BLaER1 treated with 17β-estradiol and CSF1 and Interleukin-3, amounts not matched to agents 10 nM and 100 nM (cell line): ENCODE results near the gene PMM1.

ENCODE experiments used
- H3K27ac ChIP-seq, 11 experiments: shearing (Covaris generic); formaldehyde crosslinking; 2 replicates each; pipeline ENCODE4 v1.8.1; 2022
- H3K27me3 ChIP-seq, 11 experiments: shearing (Covaris generic); formaldehyde crosslinking; 2 replicates each; pipeline ENCODE4 v1.8.1; 2022
- H3K36me3 ChIP-seq, 11 experiments: shearing (Covaris generic); formaldehyde crosslinking; 2 replicates each; pipeline ENCODE4 v1.8.1; 2022
- H3K4me1 ChIP-seq, 10 experiments: shearing (Covaris generic); formaldehyde crosslinking; 2 replicates each; pipeline ENCODE4 v1.8.1; 2022
- H3K4me2 ChIP-seq, 11 experiments: shearing (Covaris generic); formaldehyde crosslinking; 2 replicates each; pipeline ENCODE4 v1.8.1; 2022
- H3K4me3 ChIP-seq, 10 experiments: shearing (Covaris generic); formaldehyde crosslinking; 2 replicates each; pipeline ENCODE4 v1.8.1; 2022
- H3K9ac ChIP-seq, 11 experiments: shearing (Covaris generic); formaldehyde crosslinking; 2 replicates each; pipeline ENCODE4 v1.8.1; 2022
- H3K9me3 ChIP-seq, 11 experiments: shearing (Covaris generic); formaldehyde crosslinking; replicated peaks in 1 of 11; 2 replicates each; pipeline ENCODE4 v1.8.1; 2022
- H4K20me1 ChIP-seq, 11 experiments: shearing (Covaris generic); formaldehyde crosslinking; 2 replicates each; pipeline ENCODE4 v1.8.1; 2022
- Cebpa-rat ChIP-seq, 11 experiments: shearing (Covaris generic); IDR thresholded peaks; 2 replicates each; pipeline ENCODE4 v1.8.1; 2022

PMM1 gene

GRCh38 chr22:41585898-41586297, 3.7 kb downstream of the PMM1 start:
- H3K4me3 ChIP-seq, result no peak overlapping the region
- H3K36me3 ChIP-seq, result peaks cover 0 to 41% (median 12%) of the 10 kb centered on the region in 11 experiments; a peak in 11 of 22 replicates
- H3K9ac ChIP-seq, result no peak overlapping the region
- H3K9me3 ChIP-seq, result no peaks in the 10 kb centered on the region
- H3K4me1 ChIP-seq, result peaks cover 18 to 28% (median 20%) of the 10 kb centered on the region in 10 experiments
- TF ChIP-seq Cebpa-rat (IDR thresholded peaks at IDR 0.05), result no peak
- H4K20me1 ChIP-seq, result peaks cover 0 to 26% (median 0%) of the 10 kb centered on the region in 11 experiments; a peak in 7 of 22 replicates
- H3K27ac ChIP-seq, result no peak overlapping the region
- H3K4me2 ChIP-seq, result no peak overlapping the region
- no peaks in the 10 kb centered on the region for H3K27me3 ChIP-seq

DNA sequence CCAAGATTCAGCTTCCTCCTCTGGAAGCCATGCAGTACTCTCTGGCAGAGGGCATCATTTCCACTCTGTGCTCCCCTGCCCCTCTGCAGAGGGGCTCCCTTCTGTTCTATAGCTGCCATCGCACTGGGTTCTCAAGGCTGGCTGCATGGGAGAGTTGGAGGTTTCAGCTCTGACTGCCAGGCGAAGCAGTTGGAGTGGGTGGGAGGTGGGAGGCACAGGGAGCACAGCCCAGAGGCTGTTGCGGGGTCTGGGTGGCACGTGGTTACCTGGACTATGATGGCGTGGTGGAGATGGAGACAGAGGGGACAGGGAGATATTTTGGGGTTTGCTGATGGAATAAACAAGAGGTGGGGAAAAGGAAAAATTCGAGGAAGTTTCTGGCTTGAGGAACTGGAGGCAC, 4.8 kb downstream of the PMM1 start:
- H3K9ac ChIP-seq, result no peak overlapping the region
- H3K27me3 ChIP-seq, result no peaks in the 10 kb centered on the region
- no peaks in the 10 kb centered on the region for H3K9me3 ChIP-seq
- peaks cover 0 to 50% (median 15%) of the 10 kb centered on the region in 11 experiments; a peak in 13 of 22 replicates for H3K36me3 ChIP-seq
- no peak for TF ChIP-seq Cebpa-rat (IDR thresholded peaks at IDR 0.05)
- H3K4me2 ChIP-seq, result no peak overlapping the region
- peaks cover 0 to 34% (median 0%) of the 10 kb centered on the region in 11 experiments; a peak in 7 of 22 replicates for H4K20me1 ChIP-seq
- H3K27ac ChIP-seq, result no peak overlapping the region
- H3K4me3 ChIP-seq, result no peak overlapping the region
- H3K4me1 ChIP-seq, result peaks cover 12 to 20% (median 13%) of the 10 kb centered on the region in 10 experiments

GRCh38 chr22:41582694-41583093, 6.9 kb downstream of the PMM1 start:
- no peak overlapping the region for H3K4me2 ChIP-seq
- no peaks in the 10 kb centered on the region for H3K9me3 ChIP-seq
- peaks cover 0 to 72% (median 22%) of the 10 kb centered on the region in 11 experiments; a peak in 14 of 22 replicates for H3K36me3 ChIP-seq
- H4K20me1 ChIP-seq, result peaks cover 0 to 55% (median 0%) of the 10 kb centered on the region in 11 experiments; a peak in 8 of 22 replicates
- H3K27ac ChIP-seq, result no peak overlapping the region
- no peak for TF ChIP-seq Cebpa-rat (IDR thresholded peaks at IDR 0.05)
- H3K9ac ChIP-seq, result 0 out of 22 replicates have a peak overlapping the region, but pooled peaks of 1 of the 11 experiments have one; percentile 16
- no peaks in the 10 kb centered on the region for H3K27me3 ChIP-seq
- H3K4me3 ChIP-seq, result no peak overlapping the region
- peaks cover 0 to 3% (median under 1%) of the 10 kb centered on the region in 10 experiments; a peak in 5 of 20 replicates for H3K4me1 ChIP-seq

DNA sequence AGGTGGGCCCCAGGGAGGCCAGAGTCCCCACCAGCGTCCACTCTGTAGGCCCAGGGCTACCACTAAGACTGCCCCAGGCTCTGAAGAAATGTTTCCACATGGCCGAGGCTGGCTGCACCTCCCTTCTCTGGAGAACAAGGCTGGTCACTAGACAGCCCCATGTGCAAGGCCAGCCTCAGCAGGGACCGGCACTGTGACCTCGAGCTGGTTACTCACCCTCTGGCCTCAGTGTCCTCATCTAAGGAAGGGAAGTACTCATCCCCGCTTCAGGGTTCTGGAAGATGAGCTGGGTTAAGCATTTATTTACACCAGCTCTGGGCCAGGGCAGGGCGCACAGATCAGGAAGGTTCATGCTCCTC, 9.7 kb downstream of the PMM1 start:
- Histone ChIP-seq H3K27me3 (no peaks in the 10 kb centered on the region), H3K36me3 (peaks cover 0 to 87% (median 22%) of the 10 kb centered on the region in 11 experiments; a peak in 14 of 22 replicates), H3K27ac (no peak overlapping the region), H3K9me3 (no peaks in the 10 kb centered on the region), H3K9ac (no peak overlapping the region), H3K4me3 (no peak overlapping the region), H3K4me2 (no peak overlapping the region), H4K20me1 (peaks cover 0 to 78% (median 0%) of the 10 kb centered on the region in 11 experiments; a peak in 10 of 22 replicates), H3K4me1 (peaks cover 0 to 13% (median 7%) of the 10 kb centered on the region in 10 experiments; a peak in 11 of 20 replicates)
- no peak for TF ChIP-seq Cebpa-rat (IDR thresholded peaks at IDR 0.05)

DNA sequence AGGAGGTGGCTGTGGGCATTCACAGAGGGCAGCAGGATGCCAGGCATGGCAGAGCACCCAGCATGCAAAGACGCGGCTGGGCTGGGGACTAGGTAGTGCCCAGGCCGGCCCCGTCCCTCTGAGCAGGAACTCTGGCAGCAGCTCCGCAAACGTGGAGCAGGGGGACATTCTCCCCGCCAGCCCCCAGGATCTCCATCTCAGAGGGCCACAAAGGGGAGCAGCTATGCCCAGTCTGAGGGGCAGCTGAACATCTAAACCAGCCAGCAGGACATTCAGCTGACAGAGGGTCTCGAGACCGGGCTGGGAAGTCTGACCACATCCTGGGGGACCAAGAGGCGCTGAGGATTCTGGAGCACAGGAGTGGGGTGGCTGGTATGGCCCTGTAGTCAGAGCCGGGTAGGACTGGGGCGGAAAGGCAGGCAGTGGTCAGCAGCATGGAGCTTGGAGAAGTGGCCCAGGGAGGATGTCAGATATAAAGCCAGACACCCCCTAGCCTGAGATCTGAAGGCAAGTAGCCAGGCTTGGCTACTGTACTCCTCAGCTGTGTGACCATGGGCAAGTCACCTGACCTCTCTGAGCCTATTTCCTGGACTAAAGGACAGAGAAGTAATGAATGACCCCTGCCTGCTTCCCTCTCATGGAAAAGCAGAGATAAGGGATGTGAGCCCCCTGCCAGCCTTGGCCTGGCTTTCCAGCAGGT, 10.2 kb downstream of the PMM1 start:
- no peaks in the 10 kb centered on the region for H3K9me3 ChIP-seq
- H3K27me3 ChIP-seq, result no peaks in the 10 kb centered on the region
- no peak overlapping the region for H3K4me3 ChIP-seq
- H3K36me3 ChIP-seq, result peaks cover 0 to 81% (median 22%) of the 10 kb centered on the region in 11 experiments; a peak in 14 of 22 replicates
- peaks cover 0 to 17% (median 7%) of the 10 kb centered on the region in 10 experiments; a peak in 11 of 20 replicates for H3K4me1 ChIP-seq
- H4K20me1 ChIP-seq, result peaks cover 0 to 80% (median 0%) of the 10 kb centered on the region in 11 experiments; a peak in 10 of 22 replicates
- no peak overlapping the region for H3K27ac ChIP-seq
- H3K9ac ChIP-seq, result 0 out of 22 replicates have a peak overlapping the region, but pooled peaks of 1 of the 11 experiments have one; percentile 14
- H3K4me2 ChIP-seq, result no peak overlapping the region
- TF ChIP-seq Cebpa-rat (IDR thresholded peaks at IDR 0.05), result no peak

GRCh38 chr22:41578818-41579217, 10.8 kb downstream of the PMM1 start:
- H3K27me3 ChIP-seq, result no peaks in the 10 kb centered on the region
- no peak overlapping the region for H3K27ac ChIP-seq
- H3K4me2 ChIP-seq, result no peak overlapping the region
- H3K9me3 ChIP-seq, result no peaks in the 10 kb centered on the region
- peak overlapping the region in 1 of 11 experiments; percentile 40; a peak in 1 of 22 replicates for H3K9ac ChIP-seq
- H4K20me1 ChIP-seq, result peaks cover 0 to 75% (median 0%) of the 10 kb centered on the region in 11 experiments; a peak in 8 of 22 replicates
- H3K4me1 ChIP-seq, result peaks cover 0 to 17% (median 7%) of the 10 kb centered on the region in 10 experiments; a peak in 11 of 20 replicates
- no peak for TF ChIP-seq Cebpa-rat (IDR thresholded peaks at IDR 0.05)
- peaks cover 0 to 75% (median 19%) of the 10 kb centered on the region in 11 experiments; a peak in 14 of 22 replicates for H3K36me3 ChIP-seq
- no peak overlapping the region for H3K4me3 ChIP-seq

GRCh38 chr22:41578114-41578513, 11.5 kb downstream of the PMM1 start:
- H3K9ac ChIP-seq, result no peak overlapping the region
- no peaks in the 10 kb centered on the region for H3K27me3 ChIP-seq
- no peak for TF ChIP-seq Cebpa-rat (IDR thresholded peaks at IDR 0.05)
- peaks cover 0 to 70% (median 0%) of the 10 kb centered on the region in 11 experiments; a peak in 8 of 22 replicates for H4K20me1 ChIP-seq
- H3K9me3 ChIP-seq, result no peaks in the 10 kb centered on the region
- peaks cover 0 to 17% (median 7%) of the 10 kb centered on the region in 10 experiments; a peak in 11 of 20 replicates for H3K4me1 ChIP-seq
- no peak overlapping the region for H3K4me2 ChIP-seq
- no peak overlapping the region for H3K4me3 ChIP-seq
- no peak overlapping the region for H3K27ac ChIP-seq
- H3K36me3 ChIP-seq, result peaks cover 0 to 68% (median 19%) of the 10 kb centered on the region in 11 experiments; a peak in 13 of 22 replicates

DNA sequence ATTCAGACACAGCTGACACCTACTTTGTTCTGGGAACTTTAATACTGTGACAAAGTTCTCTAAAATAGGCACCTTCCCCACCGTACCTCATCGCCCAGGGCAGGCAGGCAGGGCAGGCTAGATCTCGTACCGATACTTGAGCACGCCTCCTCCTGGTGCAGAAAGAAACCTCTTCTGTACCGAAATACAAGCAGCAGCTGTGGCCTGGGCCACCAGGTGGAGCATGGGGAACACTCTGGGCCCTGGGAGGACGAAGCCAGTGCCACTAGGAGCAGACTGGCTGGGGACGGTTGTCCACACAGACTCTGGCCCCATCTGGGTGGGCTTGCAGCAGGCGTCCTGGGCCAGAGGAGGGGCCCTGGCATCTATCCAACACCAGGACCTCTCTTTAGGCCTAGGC, 12.8 kb downstream of the PMM1 start:
- no peak for TF ChIP-seq Cebpa-rat (IDR thresholded peaks at IDR 0.05)

GRCh38 chr22:41575533-41575932, 14.1 kb downstream of the PMM1 start:
- peaks cover 0 to 17% (median 7%) of the 10 kb centered on the region in 10 experiments; a peak in 11 of 20 replicates for H3K4me1 ChIP-seq
- H3K27ac ChIP-seq, result no peak overlapping the region
- no peak for TF ChIP-seq Cebpa-rat (IDR thresholded peaks at IDR 0.05)
- H3K9me3 ChIP-seq, result no peaks in the 10 kb centered on the region
- H3K9ac ChIP-seq, result peak overlapping the region in 1 of 11 experiments; percentile 18; a peak in 2 of 22 replicates
- H3K36me3 ChIP-seq, result peaks cover 0 to 46% (median 10%) of the 10 kb centered on the region in 11 experiments; a peak in 13 of 22 replicates
- H3K4me2 ChIP-seq, result no peak overlapping the region
- no peak overlapping the region for H3K4me3 ChIP-seq
- no peaks in the 10 kb centered on the region for H3K27me3 ChIP-seq
- H4K20me1 ChIP-seq, result peaks cover 0 to 57% (median 0%) of the 10 kb centered on the region in 11 experiments; a peak in 6 of 22 replicates

More for the DNA sequence above, 12.8 kb downstream of the PMM1 start:
- peak overlapping the region in 7 of 11 experiments; percentile 0 to 40 (median 27); a peak in 12 of 22 replicates for H3K4me2 ChIP-seq
- H3K9me3 ChIP-seq, result no peaks in the 10 kb centered on the region
- no peak overlapping the region for H3K27ac ChIP-seq
- peaks cover 0 to 17% (median 7%) of the 10 kb centered on the region in 10 experiments; a peak in 11 of 20 replicates for H3K4me1 ChIP-seq
- H3K4me3 ChIP-seq, result no peak overlapping the region
- H3K27me3 ChIP-seq, result no peaks in the 10 kb centered on the region
- 0 out of 22 replicates have a peak overlapping the region, but pooled peaks of 1 of the 11 experiments have one; percentile 31 for H3K9ac ChIP-seq
- peaks cover 0 to 60% (median 0%) of the 10 kb centered on the region in 11 experiments; a peak in 7 of 22 replicates for H4K20me1 ChIP-seq
- peaks cover 0 to 56% (median 10%) of the 10 kb centered on the region in 11 experiments; a peak in 13 of 22 replicates for H3K36me3 ChIP-seq
